Stimulated activated naive CD8-positive, alpha-beta T cell treated with anti-CD3 and anti-CD28 coated beads, Interleukin-15, Interleukin-2, amounts not matched to agents 100 U/mL and 50 U/mL, for 24 hours (primary cell): ENCODE data around the gene ARHGEF28.

ENCODE experiments used
- ATAC-seq: fragments of 150-1000 bp; cut with Tn5 transposase; one replicate; pipeline ENCODE4 v1.10.0; 2021
- DNase-seq: peaks from one replicate; pipeline ENCODE4 v3.0.0; 2021

The ARHGEF28 gene

GRCh38 chr5:73906277-73906676 is 280.3 kb downstream of the ARHGEF28 start:
- ATAC-seq = no peak
- DNase-seq = no peak

GRCh38 chr5:73907164-73907563 is 281.2 kb downstream of the ARHGEF28 start:
- DNase-seq (no peak), ATAC-seq (no peak)

GRCh38 chr5:73908395-73908794 is 282.4 kb downstream of the ARHGEF28 start:
- ATAC-seq = no peak
- DNase-seq = no peak

- DNase-seq (no peak), ATAC-seq (no peak)
Measured at GRCh38 chr5:73908846-73909245, 282.9 kb downstream of the ARHGEF28 start.

GRCh38 chr5:73909474-73909873 is 283.5 kb downstream of the ARHGEF28 start:
- ATAC-seq = no peak

GRCh38 chr5:73911761-73912393 is 285.9 kb downstream of the ARHGEF28 start:
- no peak for ATAC-seq
- no peak for DNase-seq

More at GRCh38 chr5:73909474-73909873, 283.5 kb downstream of the ARHGEF28 start:
- DNase-seq = no peak

- no peak for ATAC-seq
- DNase-seq = no peak
Measured at GRCh38 chr5:73912821-73913271, 286.9 kb downstream of the ARHGEF28 start.

- DNase-seq = no peak
- no peak for ATAC-seq
Measured at GRCh38 chr5:73913971-73914370, 288.0 kb downstream of the ARHGEF28 start.

GRCh38 chr5:73915345-73915744 is 289.3 kb downstream of the ARHGEF28 start:
- ATAC-seq (no peak), DNase-seq (no peak)

GRCh38 chr5:73917433-73917832 is 291.4 kb downstream of the ARHGEF28 start:
- DNase-seq = no peak
- ATAC-seq = no peak

- DNase-seq (no peak), ATAC-seq (no peak)
Measured at GRCh38 chr5:73917891-73918290, 291.9 kb downstream of the ARHGEF28 start.

- DNase-seq (no peak), ATAC-seq (no peak)
Measured at GRCh38 chr5:73918791-73919221, 292.8 kb downstream of the ARHGEF28 start.

GRCh38 chr5:73921741-73922140 is 295.7 kb downstream of the ARHGEF28 start:
- ATAC-seq (no peak), DNase-seq (no peak)

GRCh38 chr5:73922224-73922623 is 296.2 kb downstream of the ARHGEF28 start:
- ATAC-seq (no peak), DNase-seq (no peak)

- ATAC-seq (no peak), DNase-seq (no peak)
Measured at GRCh38 chr5:73922875-73923557, 297.0 kb downstream of the ARHGEF28 start.

- ATAC-seq (no peak), DNase-seq (no peak)
Measured at GRCh38 chr5:73928476-73929070, 302.6 kb downstream of the ARHGEF28 start.

GRCh38 chr5:73935719-73936118 is 309.7 kb downstream of the ARHGEF28 start:
- DNase-seq (no peak), ATAC-seq (no peak)

GRCh38 chr5:73938280-73938937 is 312.4 kb downstream of the ARHGEF28 start:
- no peak for ATAC-seq
- no peak for DNase-seq

- no peak for DNase-seq
- no peak for ATAC-seq
Measured at GRCh38 chr5:73938938-73939320, 312.9 kb downstream of the ARHGEF28 start.

GRCh38 chr5:73939557-73939956 is 313.6 kb downstream of the ARHGEF28 start:
- DNase-seq (no peak), ATAC-seq (no peak)

- no peak for ATAC-seq
- DNase-seq = no peak
Measured at GRCh38 chr5:73940026-73940425, 314.0 kb downstream of the ARHGEF28 start.

- DNase-seq (no peak), ATAC-seq (no peak)
Measured at GRCh38 chr5:73940801-73941200, 314.8 kb downstream of the ARHGEF28 start.

GRCh38 chr5:73942783-73943182 is 316.8 kb downstream of the ARHGEF28 start:
- no peak for ATAC-seq
- no peak for DNase-seq
